ENCODE data around the gene ZGPAT. TPM values are rescaled to one million over a fixed set of nuclear protein-coding genes. Genes with fewer than 3 reads are reported as not detected.

The ZGPAT gene
- total and polyA plus RNA-seq, 2 of the 13 experiments (the other 11 are each of a cell fraction or from before 2014, with no cell fraction given) = 23.0 to 41.9 TPM

DNA sequence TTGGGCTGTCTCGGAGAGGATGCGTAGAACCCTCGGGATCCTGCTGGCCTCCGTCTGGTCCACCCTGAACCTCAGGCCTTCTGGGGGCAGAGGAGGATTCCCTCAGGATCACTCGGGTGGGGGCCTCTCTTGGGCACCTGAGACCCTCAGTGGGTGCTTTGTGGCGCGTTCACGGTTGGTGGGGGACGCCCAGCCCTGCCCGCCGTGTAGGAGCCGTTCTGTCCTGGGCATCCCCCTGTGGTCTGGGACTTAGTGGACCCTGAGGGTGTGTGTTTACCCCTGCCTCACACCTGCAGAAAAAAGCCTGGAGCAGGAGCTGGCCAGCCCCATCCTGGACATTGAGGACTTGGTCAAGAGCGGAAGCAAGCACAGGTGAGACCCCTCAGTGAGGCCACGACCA is 42.1 kb upstream of the ZGPAT start:
- FAIRE-seq (no peak), DNase-seq (ENCODE audit: low spot score) (no peak), ATAC-seq (no peak)
- H3K27me3 ChIP-seq (ENCODE audit: control insufficient read depth in 1 of 2, insufficient read depth in 2 of 2, low read length in 2 of 2) = no peaks in the 10 kb centered on the region
- CTCF ChIA-PET (ENCODE audit: low intra/inter-chr PET ratio, low total read pairs) = no interaction called here
- H3K36me3 ChIP-seq (replicated peaks in 1 of 2; ENCODE audit: control insufficient read depth in 1 of 2, insufficient read depth in 2 of 2, low read length in 2 of 2) = peaks cover 41 to 66% of the 10 kb centered on the region in 2 experiments
- WGBS (ENCODE audit: low lambda C conversion rate) = 98% methylated on average over 8 of the region's 14 CpGs
- POLR2A ChIA-PET = interaction anchor here (2.0 kb wide), 1 partner anchor 8 kb away, joined by 7 read pairs; the partner anchor contains the start of gene RTEL1
- no peak overlapping the region for H3K27ac ChIP-seq (ENCODE audit: extremely low read length, insufficient read depth, low read length)
- H3K4me1 ChIP-seq (ENCODE audit: insufficient read depth, low read length) = peaks cover under 1% of the 10 kb centered on the region; the same call in 1 of the 2 replicates
- H4K20me1 ChIP-seq (ENCODE audit: insufficient read depth, low read length) = no peaks in the 10 kb centered on the region
- no peaks in the 10 kb centered on the region for H3K9me3 ChIP-seq (ENCODE audit: low read length)
- H3K4me3 ChIP-seq (replicated peaks in 1 of 3; ENCODE audit: insufficient read depth in 1 of 3, low read depth in 2 of 3, low read length in 3 of 3) = no peak overlapping the region
- no peak overlapping the region for H2AFZ ChIP-seq (ENCODE audit: low read length)
- TF ChIP-seq ZNF747 (CRISPR knock-in tag; IDR thresholded peaks at IDR 0.05; ENCODE audit: borderline replicate concordance) = no peak
- peaks cover 2% of the 10 kb centered on the region for H3K79me2 ChIP-seq (ENCODE audit: insufficient read depth, low read length)
- H3K4me2 ChIP-seq (ENCODE audit: low read depth, low read length) = no peak overlapping the region
- in situ Hi-C loops (cut with HindIII; ENCODE audit: extremely low pct_ligation_motif_present, low pct_unique_long_range_greater_than_20kb) = no loop called here
- intact Hi-C loops (cut with micrococcal nuclease; ENCODE audit: unreplicated experiment) = no loop called here
- BruUV-seq (replicated peaks) = no TSS peak
- no peak overlapping the region for H3K9ac ChIP-seq (ENCODE audit: insufficient read depth, low read depth, low read length)

DNA sequence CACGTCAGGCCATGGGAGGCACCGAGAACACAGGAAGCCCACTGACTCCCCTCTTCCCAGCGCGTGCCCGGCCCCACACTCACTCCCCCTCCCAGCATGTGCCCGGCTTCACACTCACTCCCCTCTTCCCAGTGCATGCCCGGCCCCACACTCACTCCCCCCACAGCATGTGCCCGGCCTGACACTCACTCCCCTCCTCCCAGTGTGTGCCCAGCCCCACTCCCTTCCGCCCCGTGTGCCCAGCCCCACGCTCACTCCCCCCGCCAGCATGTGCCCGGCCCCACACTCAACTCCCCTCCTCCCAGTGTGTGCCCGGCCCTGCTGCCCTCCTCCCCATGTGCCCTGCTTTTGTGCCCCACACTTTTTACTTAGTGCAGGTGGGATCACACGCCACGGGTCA is 40.0 kb upstream of the ZGPAT start:
- H3K4me2 ChIP-seq (ENCODE audit: low read depth, low read length) = no peak overlapping the region
- BruUV-seq (replicated peaks) = no TSS peak
- intact Hi-C loops (cut with micrococcal nuclease; ENCODE audit: unreplicated experiment) (no loop called here), in situ Hi-C loops (cut with HindIII; ENCODE audit: extremely low pct_ligation_motif_present, low pct_unique_long_range_greater_than_20kb) (no loop called here)
- H3K4me1 ChIP-seq (ENCODE audit: insufficient read depth, low read length) = no peaks in the 10 kb centered on the region
- TF ChIP-seq ZNF615 (CRISPR knock-in tag; IDR thresholded peaks at IDR 0.05; ENCODE audit: borderline replicate concordance) (no peak), ATF5 (CRISPR knock-in tag; IDR thresholded peaks at IDR 0.05; ENCODE audit: low read depth) (no peak), ZFP1 (CRISPR knock-in tag; IDR thresholded peaks at IDR 0.05) (no peak), TMF1 (CRISPR knock-in tag; IDR thresholded peaks at IDR 0.05; ENCODE audit: low read depth) (no peak), THYN1 (CRISPR knock-in tag; IDR thresholded peaks at IDR 0.05; ENCODE audit: borderline replicate concordance, low read depth) (no peak), NFYB (CRISPR knock-in tag; IDR thresholded peaks at IDR 0.05) (no peak), ZNF484 (CRISPR knock-in tag; IDR thresholded peaks at IDR 0.05; ENCODE audit: borderline replicate concordance, low read depth) (no peak)
- peaks cover 29 to 50% of the 10 kb centered on the region in 2 experiments for H3K36me3 ChIP-seq (replicated peaks in 1 of 2; ENCODE audit: control insufficient read depth in 1 of 2, insufficient read depth in 2 of 2, low read length in 2 of 2)
- H2AFZ ChIP-seq (ENCODE audit: low read length) = no peak overlapping the region
- ATAC-seq (no peak), DNase-seq (ENCODE audit: low spot score) (no peak), FAIRE-seq (no peak)
- H3K27ac ChIP-seq (ENCODE audit: extremely low read length, insufficient read depth, low read length) = no peak overlapping the region
- 95% methylated on average over 16 of the region's 16 CpGs for WGBS (ENCODE audit: low lambda C conversion rate)
- ChIA-PET POLR2A (interaction anchor here (2.0 kb wide), 1 partner anchor 10 kb away, joined by 7 read pairs; the partner anchor contains the start of gene RTEL1), CTCF (ENCODE audit: low intra/inter-chr PET ratio, low total read pairs) (no interaction called here)
- H3K9ac ChIP-seq (ENCODE audit: insufficient read depth, low read depth, low read length) = no peak overlapping the region
- H3K27me3 ChIP-seq (ENCODE audit: control insufficient read depth in 1 of 2, insufficient read depth in 2 of 2, low read length in 2 of 2) = no peaks in the 10 kb centered on the region
- no peaks in the 10 kb centered on the region for H4K20me1 ChIP-seq (ENCODE audit: insufficient read depth, low read length)
- no peaks in the 10 kb centered on the region for H3K79me2 ChIP-seq (ENCODE audit: insufficient read depth, low read length)
- no peak overlapping the region for H3K4me3 ChIP-seq (replicated peaks in 1 of 3; ENCODE audit: insufficient read depth in 1 of 3, low read depth in 2 of 3, low read length in 3 of 3)
- no peaks in the 10 kb centered on the region for H3K9me3 ChIP-seq (ENCODE audit: low read length)
